OCI-LY1 (cell line): ENCODE measurements around the gene FKBP8.

Source experiments
- H2AFZ ChIP-seq: fragments of 200-600 bp; sonication (generic), shearing (Covaris generic); 2 replicates; pipeline ENCODE4 v1.6.0; 2014; ENCODE audit warnings: antibody characterized with exemption, mild to moderate bottlenecking, low read length
- H3F3A ChIP-seq: fragments of 200-600 bp; sonication (generic), shearing (Covaris generic); 2 replicates; pipeline ENCODE4 v1.6.0; 2014; ENCODE audit warnings: mild to moderate bottlenecking, antibody characterized with exemption, low read length, moderate library complexity; ENCODE audit not compliant: insufficient read depth
- H3K27ac ChIP-seq: fragments of 200-600 bp; sonication (generic); 2 replicates; pipeline ENCODE4 v1.5.1; 2014; ENCODE audit warnings: low read length, mixed run types, mild to moderate bottlenecking, low read depth; ENCODE audit not compliant: poor library complexity, severe bottlenecking
- H3K27me3 ChIP-seq: fragments of 200-600 bp; sonication (generic); 2 replicates; pipeline ENCODE4 v1.6.0; 2014; ENCODE audit warnings: antibody characterized with exemption, mild to moderate bottlenecking, low read length, moderate library complexity; ENCODE audit not compliant: insufficient read depth
- H3K36me3 ChIP-seq: fragments of 200-600 bp; sonication (generic); 2 replicates; pipeline ENCODE4 v1.6.1; 2014; ENCODE audit warnings: mild to moderate bottlenecking, antibody characterized with exemption, low read length, moderate library complexity, mixed read lengths; ENCODE audit not compliant: insufficient read depth
- H3K4me1 ChIP-seq: fragments of 200-600 bp; sonication (generic); 2 replicates; pipeline ENCODE4 v1.5.1; 2014; ENCODE audit warnings: mild to moderate bottlenecking, low read length, moderate library complexity; ENCODE audit not compliant: insufficient read depth, severe bottlenecking
- H3K4me2 ChIP-seq: fragments of 200-600 bp; sonication (generic), shearing (Covaris generic); 2 replicates; pipeline ENCODE4 v1.6.1; 2014; ENCODE audit warnings: low read length
- H3K4me3 ChIP-seq: fragments of 200-600 bp; sonication (generic); 2 replicates; pipeline ENCODE4 v1.5.1; 2014; ENCODE audit warnings: low read length, low read depth, mild to moderate bottlenecking, mixed read lengths; ENCODE audit not compliant: poor library complexity, severe bottlenecking
- H3K79me2 ChIP-seq: fragments of 200-600 bp; shearing (Covaris generic); 2 replicates; pipeline ENCODE4 v1.6.1; 2016; ENCODE audit warnings: mixed run types, low read length, mixed read lengths; ENCODE audit not compliant: insufficient read depth
- H3K9ac ChIP-seq: fragments of 200-600 bp; sonication (generic), shearing (Covaris generic); 2 replicates; pipeline ENCODE4 v1.6.1; 2014; ENCODE audit warnings: mild to moderate bottlenecking, low read length, mixed read lengths
- H3K9me2 ChIP-seq: fragments of 200-600 bp; sonication (generic), shearing (Covaris generic); 2 replicates; pipeline ENCODE4 v1.6.1; 2014; ENCODE audit warnings: low read depth, mild to moderate bottlenecking, low read length, mixed read lengths
- H3K9me3 ChIP-seq: fragments of 200-600 bp; shearing (Covaris generic); 2 replicates; pipeline ENCODE4 v1.6.1; 2014; ENCODE audit warnings: low read length, mixed read lengths
- H4K20me1 ChIP-seq: fragments of 200-600 bp; sonication (generic), shearing (Covaris generic); 2 replicates; pipeline ENCODE4 v1.6.0; 2016; ENCODE audit warnings: mild to moderate bottlenecking, low read length; ENCODE audit not compliant: insufficient read depth
- CTCF ChIP-seq: fragments of 200-600 bp; sonication (generic), shearing (Covaris generic); IDR thresholded peaks from 2 replicates; pipeline ENCODE4 v1.5.1; 2017; ENCODE audit warnings: mild to moderate bottlenecking, antibody characterized with exemption, low read length, moderate library complexity, mixed read lengths
- EZH2 ChIP-seq: fragments of 200-600 bp; sonication (generic), shearing (Covaris generic); IDR thresholded peaks from 2 replicates; pipeline ENCODE4 v1.8.0; 2017; ENCODE audit warnings: borderline replicate concordance, mixed run types, mild to moderate bottlenecking, antibody characterized with exemption, low read length, moderate library complexity, mixed read lengths

Gene FKBP8

GRCh38 chr19:18506101-18506930 lies 37.1 kb downstream of the FKBP8 start:
- Histone ChIP-seq H3K4me1 (peaks cover 39% of the 10 kb centered on the region), H3K4me2 (no peak overlapping the region)

GRCh38 chr19:18504886-18505610 lies 38.3 kb downstream of the FKBP8 start:
- Histone ChIP-seq H3K4me3 (no peak overlapping the region), H3K4me2 (no peak overlapping the region), H3K4me1 (peaks cover 39% of the 10 kb centered on the region), H2AFZ (no peak overlapping the region), H3F3A (no peaks in the 10 kb centered on the region), H3K9me3 (no peaks in the 10 kb centered on the region), H3K27me3 (no peaks in the 10 kb centered on the region), H3K36me3 (no peaks in the 10 kb centered on the region), H3K79me2 (no peaks in the 10 kb centered on the region), H3K9ac (no peak overlapping the region), H4K20me1 (no peaks in the 10 kb centered on the region), H3K27ac (no peak overlapping the region), H3K9me2 (no peaks in the 10 kb centered on the region)
- no peak for TF ChIP-seq EZH2
- no peak for TF ChIP-seq CTCF

More at GRCh38 chr19:18506101-18506930, 37.1 kb downstream of the FKBP8 start:
- H3K4me3 ChIP-seq: no peak overlapping the region
- H3K9ac ChIP-seq: no peak overlapping the region
- no peaks in the 10 kb centered on the region for H3F3A ChIP-seq
- H3K9me3 ChIP-seq: no peaks in the 10 kb centered on the region
- H3K9me2 ChIP-seq: no peaks in the 10 kb centered on the region
- H3K79me2 ChIP-seq: no peaks in the 10 kb centered on the region
- H4K20me1 ChIP-seq: no peaks in the 10 kb centered on the region
- no peak overlapping the region for H2AFZ ChIP-seq
- H3K27ac ChIP-seq: no peak overlapping the region
- no peaks in the 10 kb centered on the region for H3K36me3 ChIP-seq
- H3K27me3 ChIP-seq: no peaks in the 10 kb centered on the region
- TF ChIP-seq CTCF (no peak), EZH2 (no peak)

DNA sequence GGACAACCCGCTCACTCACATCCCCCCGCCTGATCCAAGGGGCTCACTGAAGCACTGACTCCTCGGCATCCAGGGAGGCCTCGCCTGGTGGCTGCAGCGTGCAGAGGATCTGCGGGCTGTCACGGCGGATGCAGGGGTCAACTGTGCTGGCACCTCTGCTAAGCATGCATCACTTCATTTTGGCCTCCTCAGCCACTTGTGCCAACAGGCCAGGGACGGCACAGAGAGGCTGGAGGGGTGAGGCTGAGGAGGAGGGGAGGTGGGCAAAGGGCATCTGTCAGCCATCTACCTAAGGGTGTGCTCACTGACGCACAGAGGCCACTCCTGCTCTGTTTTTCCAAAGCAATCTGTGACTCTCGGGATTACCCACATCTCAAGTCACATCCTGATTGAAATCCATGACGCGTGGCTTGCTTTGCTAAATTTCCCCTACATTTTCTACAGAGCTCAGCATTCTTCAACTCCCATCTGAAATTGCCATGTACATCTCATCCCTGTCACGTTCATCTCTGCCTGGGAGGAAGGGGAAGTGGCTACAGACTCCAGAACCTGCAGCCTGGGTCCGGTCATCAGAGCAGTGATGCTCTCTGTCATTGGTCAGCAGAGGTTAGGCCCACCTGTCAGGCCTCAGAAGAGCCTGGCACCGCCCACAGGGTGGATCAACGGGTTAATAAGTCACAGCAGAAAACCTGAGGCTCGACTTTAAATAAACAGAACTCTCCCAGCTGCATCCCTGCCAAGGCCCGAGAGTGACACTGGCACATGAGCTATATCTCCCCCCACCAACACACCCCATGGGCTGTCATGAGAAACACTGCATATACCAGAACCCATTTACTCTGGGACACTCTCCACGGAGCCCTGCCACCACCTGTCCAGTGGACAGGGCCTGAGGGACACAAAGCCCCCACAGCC lies 39.1 kb downstream of the FKBP8 start:
- H3K36me3 ChIP-seq: no peaks in the 10 kb centered on the region
- peaks cover 39% of the 10 kb centered on the region for H3K4me1 ChIP-seq
- H3K4me3 ChIP-seq: no peak overlapping the region
- no peaks in the 10 kb centered on the region for H4K20me1 ChIP-seq
- no peak for TF ChIP-seq CTCF
- no peak for TF ChIP-seq EZH2
- no peak overlapping the region for H2AFZ ChIP-seq
- H3K27ac ChIP-seq: no peak overlapping the region
- H3K79me2 ChIP-seq: 0 out of 2 replicates have a peak, but pooled peaks cover 2% of the 10 kb centered on the region
- H3F3A ChIP-seq: no peaks in the 10 kb centered on the region
- no peaks in the 10 kb centered on the region for H3K9me3 ChIP-seq
- H3K27me3 ChIP-seq: no peaks in the 10 kb centered on the region
- H3K9ac ChIP-seq: no peak overlapping the region
- H3K4me2 ChIP-seq: no peak overlapping the region
- no peaks in the 10 kb centered on the region for H3K9me2 ChIP-seq
